Measurements from ENCODE around the gene KIAA1549. TPM values are rescaled to one million over a fixed set of nuclear protein-coding genes. Genes with fewer than 3 reads are reported as not detected.

The KIAA1549 gene
- total and polyA plus RNA-seq, 2 of the 8 experiments (the other 6 are each of a cell fraction or from before 2014, with no cell fraction given), result 6.5 to 17.3 TPM

DNA sequence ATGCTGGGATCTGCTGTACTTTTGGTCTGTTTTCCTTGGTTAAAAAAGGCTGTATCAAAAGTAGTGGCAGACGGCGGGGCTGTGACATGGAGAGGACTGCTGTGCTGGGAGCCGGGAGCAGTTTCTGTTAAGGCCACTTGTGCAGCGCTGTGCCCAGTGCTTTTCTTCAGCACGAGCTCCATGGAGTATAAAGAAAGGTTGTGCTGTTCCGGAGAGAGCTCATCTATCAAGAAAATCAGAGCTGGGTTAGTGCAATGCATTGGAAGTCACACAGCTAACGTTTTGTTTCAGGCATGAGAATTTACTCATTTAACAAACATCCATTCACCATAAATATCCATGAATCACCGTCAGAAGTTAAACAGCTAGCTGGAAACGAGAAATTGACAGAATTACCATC is 62.0 kb downstream of the KIAA1549 start (continued):
- TF ChIP-seq, protein P1, sequence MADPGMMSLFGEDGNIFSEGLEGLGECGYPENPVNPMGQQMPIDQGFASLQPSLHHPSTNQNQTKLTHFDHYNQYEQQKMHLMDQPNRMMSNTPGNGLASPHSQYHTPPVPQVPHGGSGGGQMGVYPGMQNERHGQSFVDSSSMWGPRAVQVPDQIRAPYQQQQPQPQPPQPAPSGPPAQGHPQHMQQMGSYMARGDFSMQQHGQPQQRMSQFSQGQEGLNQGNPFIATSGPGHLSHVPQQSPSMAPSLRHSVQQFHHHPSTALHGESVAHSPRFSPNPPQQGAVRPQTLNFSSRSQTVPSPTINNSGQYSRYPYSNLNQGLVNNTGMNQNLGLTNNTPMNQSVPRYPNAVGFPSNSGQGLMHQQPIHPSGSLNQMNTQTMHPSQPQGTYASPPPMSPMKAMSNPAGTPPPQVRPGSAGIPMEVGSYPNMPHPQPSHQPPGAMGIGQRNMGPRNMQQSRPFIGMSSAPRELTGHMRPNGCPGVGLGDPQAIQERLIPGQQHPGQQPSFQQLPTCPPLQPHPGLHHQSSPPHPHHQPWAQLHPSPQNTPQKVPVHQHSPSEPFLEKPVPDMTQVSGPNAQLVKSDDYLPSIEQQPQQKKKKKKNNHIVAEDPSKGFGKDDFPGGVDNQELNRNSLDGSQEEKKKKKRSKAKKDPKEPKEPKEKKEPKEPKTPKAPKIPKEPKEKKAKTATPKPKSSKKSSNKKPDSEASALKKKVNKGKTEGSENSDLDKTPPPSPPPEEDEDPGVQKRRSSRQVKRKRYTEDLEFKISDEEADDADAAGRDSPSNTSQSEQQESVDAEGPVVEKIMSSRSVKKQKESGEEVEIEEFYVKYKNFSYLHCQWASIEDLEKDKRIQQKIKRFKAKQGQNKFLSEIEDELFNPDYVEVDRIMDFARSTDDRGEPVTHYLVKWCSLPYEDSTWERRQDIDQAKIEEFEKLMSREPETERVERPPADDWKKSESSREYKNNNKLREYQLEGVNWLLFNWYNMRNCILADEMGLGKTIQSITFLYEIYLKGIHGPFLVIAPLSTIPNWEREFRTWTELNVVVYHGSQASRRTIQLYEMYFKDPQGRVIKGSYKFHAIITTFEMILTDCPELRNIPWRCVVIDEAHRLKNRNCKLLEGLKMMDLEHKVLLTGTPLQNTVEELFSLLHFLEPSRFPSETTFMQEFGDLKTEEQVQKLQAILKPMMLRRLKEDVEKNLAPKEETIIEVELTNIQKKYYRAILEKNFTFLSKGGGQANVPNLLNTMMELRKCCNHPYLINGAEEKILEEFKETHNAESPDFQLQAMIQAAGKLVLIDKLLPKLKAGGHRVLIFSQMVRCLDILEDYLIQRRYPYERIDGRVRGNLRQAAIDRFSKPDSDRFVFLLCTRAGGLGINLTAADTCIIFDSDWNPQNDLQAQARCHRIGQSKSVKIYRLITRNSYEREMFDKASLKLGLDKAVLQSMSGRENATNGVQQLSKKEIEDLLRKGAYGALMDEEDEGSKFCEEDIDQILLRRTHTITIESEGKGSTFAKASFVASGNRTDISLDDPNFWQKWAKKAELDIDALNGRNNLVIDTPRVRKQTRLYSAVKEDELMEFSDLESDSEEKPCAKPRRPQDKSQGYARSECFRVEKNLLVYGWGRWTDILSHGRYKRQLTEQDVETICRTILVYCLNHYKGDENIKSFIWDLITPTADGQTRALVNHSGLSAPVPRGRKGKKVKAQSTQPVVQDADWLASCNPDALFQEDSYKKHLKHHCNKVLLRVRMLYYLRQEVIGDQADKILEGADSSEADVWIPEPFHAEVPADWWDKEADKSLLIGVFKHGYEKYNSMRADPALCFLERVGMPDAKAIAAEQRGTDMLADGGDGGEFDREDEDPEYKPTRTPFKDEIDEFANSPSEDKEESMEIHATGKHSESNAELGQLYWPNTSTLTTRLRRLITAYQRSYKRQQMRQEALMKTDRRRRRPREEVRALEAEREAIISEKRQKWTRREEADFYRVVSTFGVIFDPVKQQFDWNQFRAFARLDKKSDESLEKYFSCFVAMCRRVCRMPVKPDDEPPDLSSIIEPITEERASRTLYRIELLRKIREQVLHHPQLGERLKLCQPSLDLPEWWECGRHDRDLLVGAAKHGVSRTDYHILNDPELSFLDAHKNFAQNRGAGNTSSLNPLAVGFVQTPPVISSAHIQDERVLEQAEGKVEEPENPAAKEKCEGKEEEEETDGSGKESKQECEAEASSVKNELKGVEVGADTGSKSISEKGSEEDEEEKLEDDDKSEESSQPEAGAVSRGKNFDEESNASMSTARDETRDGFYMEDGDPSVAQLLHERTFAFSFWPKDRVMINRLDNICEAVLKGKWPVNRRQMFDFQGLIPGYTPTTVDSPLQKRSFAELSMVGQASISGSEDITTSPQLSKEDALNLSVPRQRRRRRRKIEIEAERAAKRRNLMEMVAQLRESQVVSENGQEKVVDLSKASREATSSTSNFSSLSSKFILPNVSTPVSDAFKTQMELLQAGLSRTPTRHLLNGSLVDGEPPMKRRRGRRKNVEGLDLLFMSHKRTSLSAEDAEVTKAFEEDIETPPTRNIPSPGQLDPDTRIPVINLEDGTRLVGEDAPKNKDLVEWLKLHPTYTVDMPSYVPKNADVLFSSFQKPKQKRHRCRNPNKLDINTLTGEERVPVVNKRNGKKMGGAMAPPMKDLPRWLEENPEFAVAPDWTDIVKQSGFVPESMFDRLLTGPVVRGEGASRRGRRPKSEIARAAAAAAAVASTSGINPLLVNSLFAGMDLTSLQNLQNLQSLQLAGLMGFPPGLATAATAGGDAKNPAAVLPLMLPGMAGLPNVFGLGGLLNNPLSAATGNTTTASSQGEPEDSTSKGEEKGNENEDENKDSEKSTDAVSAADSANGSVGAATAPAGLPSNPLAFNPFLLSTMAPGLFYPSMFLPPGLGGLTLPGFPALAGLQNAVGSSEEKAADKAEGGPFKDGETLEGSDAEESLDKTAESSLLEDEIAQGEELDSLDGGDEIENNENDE (IDR thresholded peaks at IDR 0.05; ENCODE audit: insufficient replicate concordance, low read length), result no peak
- TF ChIP-seq, protein P2, sequence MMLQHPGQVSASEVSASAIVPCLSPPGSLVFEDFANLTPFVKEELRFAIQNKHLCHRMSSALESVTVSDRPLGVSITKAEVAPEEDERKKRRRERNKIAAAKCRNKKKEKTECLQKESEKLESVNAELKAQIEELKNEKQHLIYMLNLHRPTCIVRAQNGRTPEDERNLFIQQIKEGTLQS (IDR thresholded peaks at IDR 0.05; ENCODE audit: insufficient read depth, low read depth, low read length), result no peak
- no peak for TF ChIP-seq RXRA (IDR thresholded peaks at IDR 0.05; ENCODE audit: insufficient read depth, low read depth, low read length)
- TF ChIP-seq SP1 (IDR thresholded peaks at IDR 0.05; ENCODE audit: low read depth, low read length), result no peak
- no peak for TF ChIP-seq SRF (IDR thresholded peaks at IDR 0.05; ENCODE audit: low read depth, low read length)
- no peak for TF ChIP-seq CHD1 (IDR thresholded peaks at IDR 0.05; ENCODE audit: low read depth, low read length)
- TF ChIP-seq TAF1 (IDR thresholded peaks at IDR 0.05; ENCODE audit: low read depth, low read length), result no peak
- no peak for TF ChIP-seq POLR2AphosphoS5 (IDR thresholded peaks at IDR 0.05; ENCODE audit: low read depth, low read length)
- no peak for TF ChIP-seq EGR1 (IDR thresholded peaks at IDR 0.05; ENCODE audit: borderline replicate concordance, low read depth, low read length)
- TF ChIP-seq HDAC2 (IDR thresholded peaks at IDR 0.05; ENCODE audit: borderline replicate concordance in 1 of 2, low read depth in 2 of 2, low read length in 2 of 2), result no peak

Data from H1 (cell line).